ENCODE results near the gene OR2T34. TPM values are rescaled to one million over a fixed set of nuclear protein-coding genes. Genes with fewer than 3 reads are reported as not detected.
"Not testable (repeated sequence)": the region's sequence is repeated elsewhere in the genome, so short reads cannot be mapped to it uniquely, and the experiment has no call there.

OR2T34 gene
- total RNA-seq, 5 donors from 2014 or later (not counting 1 experiment from before 2014, with no cell fraction given) = not detected

- H3K4me3 ChIP-seq (ENCODE audit: control insufficient read depth in 1 of 2, extremely low read depth in 1 of 2, low read length in 1 of 2) = not testable (repeated sequence)
These were observed 2.5 kb downstream of the OR2T34 start for GRCh38 chr1:248572049-248572448.

GRCh38 chr1:248570811-248571210, 3.7 kb downstream of the OR2T34 start:
- POLR2A ChIA-PET, DNase-seq: not testable (repeated sequence)

More at GRCh38 chr1:248572049-248572448, 2.5 kb downstream of the OR2T34 start:
- CTCF ChIA-PET; H3K27ac Mint-ChIP-seq; POLR2A ChIA-PET; H3K9me3 ChIP-seq; H3K4me1 ChIP-seq (ENCODE audit: control insufficient read depth in 1 of 2, extremely low read depth in 1 of 2, insufficient read depth in 2 of 2, low read length in 2 of 2); H3K36me3 ChIP-seq (ENCODE audit: control insufficient read depth in 2 of 2, extremely low read depth in 1 of 2, insufficient read depth in 1 of 2, low read length in 1 of 2); H3K4me3 Mint-ChIP-seq; H3K27me3 Mint-ChIP-seq; H3K9me3 Mint-ChIP-seq; H3K27me3 ChIP-seq (replicated peaks in 1 of 2; ENCODE audit: control insufficient read depth in 2 of 2, extremely low read depth in 1 of 2, insufficient read depth in 2 of 2, low read length in 1 of 2); DNase-seq; H3K36me3 Mint-ChIP-seq; ATAC-seq (replicated peaks in 1 of 4); H3K27ac ChIP-seq (ENCODE audit: low read length): not testable (repeated sequence)
- peaks cover 3 to 17% (median 14%) of the 10 kb centered on the region in 3 donors for H3K4me1 Mint-ChIP-seq
- no CpG with 5 or more reads among the region's 1 CpG for WGBS (ENCODE audit: insufficient coverage)

GRCh38 chr1:248569049-248569448, 5.5 kb downstream of the OR2T34 start:
- not testable (repeated sequence) for H3K27ac Mint-ChIP-seq

More at GRCh38 chr1:248570811-248571210, 3.7 kb downstream of the OR2T34 start:
- CTCF ChIA-PET; H3K27me3 Mint-ChIP-seq; H3K4me1 ChIP-seq (ENCODE audit: control insufficient read depth in 1 of 2, extremely low read depth in 1 of 2, insufficient read depth in 2 of 2, low read length in 2 of 2); H3K27ac Mint-ChIP-seq; H3K36me3 Mint-ChIP-seq; H3K27ac ChIP-seq (ENCODE audit: low read length); H3K9me3 Mint-ChIP-seq; H3K9me3 ChIP-seq; H3K36me3 ChIP-seq (ENCODE audit: control insufficient read depth in 2 of 2, extremely low read depth in 1 of 2, insufficient read depth in 1 of 2, low read length in 1 of 2); H3K27me3 ChIP-seq (replicated peaks in 1 of 2; ENCODE audit: control insufficient read depth in 2 of 2, extremely low read depth in 1 of 2, insufficient read depth in 2 of 2, low read length in 1 of 2); H3K4me3 ChIP-seq (ENCODE audit: control insufficient read depth in 1 of 2, extremely low read depth in 1 of 2, low read length in 1 of 2); ATAC-seq (replicated peaks in 1 of 4): not testable (repeated sequence)
- peak overlapping the region in 1 of 3 donors; percentile 30 for H3K4me3 Mint-ChIP-seq
- whole genome bisulfite sequencing (ENCODE audit: insufficient coverage) = no CpG with 5 or more reads among the region's 3 CpGs
- peaks cover 8 to 21% (median 19%) of the 10 kb centered on the region in 3 donors for H3K4me1 Mint-ChIP-seq

GRCh38 chr1:248565530-248566373, 8.8 kb downstream of the OR2T34 start:
- H3K36me3 ChIP-seq (ENCODE audit: control insufficient read depth in 2 of 2, extremely low read depth in 1 of 2, insufficient read depth in 1 of 2, low read length in 1 of 2); H3K4me1 ChIP-seq (ENCODE audit: control insufficient read depth in 1 of 2, extremely low read depth in 1 of 2, insufficient read depth in 2 of 2, low read length in 2 of 2); H3K9me3 Mint-ChIP-seq; H3K27me3 ChIP-seq (replicated peaks in 1 of 2; ENCODE audit: control insufficient read depth in 2 of 2, extremely low read depth in 1 of 2, insufficient read depth in 2 of 2, low read length in 1 of 2); POLR2A ChIA-PET; H3K9me3 ChIP-seq; CTCF ChIA-PET; H3K36me3 Mint-ChIP-seq; H3K27me3 Mint-ChIP-seq: not testable (repeated sequence)
- H3K4me1 Mint-ChIP-seq = peaks cover 10 to 24% (median 23%) of the 10 kb centered on the region in 3 donors
- 4% methylated on average over 4 of the region's 11 CpGs for WGBS (ENCODE audit: insufficient coverage)
- peak; percentile 89 to 94 (median 90) for ATAC-seq (replicated peaks in 1 of 4)
- H3K4me3 Mint-ChIP-seq = peak overlapping the region; percentile 73 to 90 (median 86)
- H3K27ac Mint-ChIP-seq = peak overlapping the region; percentile 97
- peak in 13 of 35 experiments; percentile 1 to 51 (median 7) for DNase-seq
- H3K4me3 ChIP-seq (ENCODE audit: control insufficient read depth in 1 of 2, extremely low read depth in 1 of 2, low read length in 1 of 2) = peak overlapping the region in 1 of 2 donors; percentile 15
- peak overlapping the region; percentile 29 for H3K27ac ChIP-seq (ENCODE audit: low read length)

More at GRCh38 chr1:248569049-248569448, 5.5 kb downstream of the OR2T34 start:
- H3K27me3 ChIP-seq (replicated peaks in 1 of 2; ENCODE audit: control insufficient read depth in 2 of 2, extremely low read depth in 1 of 2, insufficient read depth in 2 of 2, low read length in 1 of 2); H3K36me3 ChIP-seq (ENCODE audit: control insufficient read depth in 2 of 2, extremely low read depth in 1 of 2, insufficient read depth in 1 of 2, low read length in 1 of 2); H3K27ac ChIP-seq (ENCODE audit: low read length); DNase-seq; H3K9me3 ChIP-seq; CTCF ChIA-PET; H3K9me3 Mint-ChIP-seq; H3K27me3 Mint-ChIP-seq; H3K36me3 Mint-ChIP-seq; POLR2A ChIA-PET; H3K4me3 ChIP-seq (ENCODE audit: control insufficient read depth in 1 of 2, extremely low read depth in 1 of 2, low read length in 1 of 2); H3K4me3 Mint-ChIP-seq; ATAC-seq (replicated peaks in 1 of 4); H3K4me1 ChIP-seq (ENCODE audit: control insufficient read depth in 1 of 2, extremely low read depth in 1 of 2, insufficient read depth in 2 of 2, low read length in 2 of 2): not testable (repeated sequence)
- no CpG with 5 or more reads among the region's 2 CpGs for WGBS (ENCODE audit: insufficient coverage)
- H3K4me1 Mint-ChIP-seq = peaks cover 10 to 27% (median 25%) of the 10 kb centered on the region in 3 donors

- H3K27me3 ChIP-seq (replicated peaks in 1 of 2; ENCODE audit: control insufficient read depth in 2 of 2, extremely low read depth in 1 of 2, insufficient read depth in 2 of 2, low read length in 1 of 2); ATAC-seq (replicated peaks in 1 of 4); POLR2A ChIA-PET; H3K9me3 ChIP-seq; H3K27ac Mint-ChIP-seq; H3K27me3 Mint-ChIP-seq; H3K36me3 Mint-ChIP-seq; H3K4me3 ChIP-seq (ENCODE audit: control insufficient read depth in 1 of 2, extremely low read depth in 1 of 2, low read length in 1 of 2); H3K27ac ChIP-seq (ENCODE audit: low read length); H3K4me3 Mint-ChIP-seq; H3K36me3 ChIP-seq (ENCODE audit: control insufficient read depth in 2 of 2, extremely low read depth in 1 of 2, insufficient read depth in 1 of 2, low read length in 1 of 2); CTCF ChIA-PET; H3K9me3 Mint-ChIP-seq; DNase-seq; H3K4me1 ChIP-seq (ENCODE audit: control insufficient read depth in 1 of 2, extremely low read depth in 1 of 2, insufficient read depth in 2 of 2, low read length in 2 of 2): not testable (repeated sequence)
- WGBS (ENCODE audit: insufficient coverage) = no CpG with 5 or more reads among the region's 3 CpGs
- peaks cover 7 to 14% (median 10%) of the 10 kb centered on the region in 3 donors for H3K4me1 Mint-ChIP-seq
These were observed 11.9 kb downstream of the OR2T34 start, which contains the start of gene OR2T29 for GRCh38 chr1:248562672-248563071. Gene OR2T29 (minus strand): TSS chr1:248562772. CDS start chr1:248559491, 3,281 bp downstream.

- H3K9me3 Mint-ChIP-seq; DNase-seq; H3K4me3 ChIP-seq (ENCODE audit: control insufficient read depth in 1 of 2, extremely low read depth in 1 of 2, low read length in 1 of 2); CTCF ChIA-PET; H3K4me1 Mint-ChIP-seq; ATAC-seq (replicated peaks in 1 of 4); POLR2A ChIA-PET; H3K27ac Mint-ChIP-seq; H3K4me1 ChIP-seq (ENCODE audit: control insufficient read depth in 1 of 2, extremely low read depth in 1 of 2, insufficient read depth in 2 of 2, low read length in 2 of 2); H3K27me3 Mint-ChIP-seq; H3K9me3 ChIP-seq; H3K27ac ChIP-seq (ENCODE audit: low read length); H3K4me3 Mint-ChIP-seq; H3K36me3 Mint-ChIP-seq; H3K27me3 ChIP-seq (replicated peaks in 1 of 2; ENCODE audit: control insufficient read depth in 2 of 2, extremely low read depth in 1 of 2, insufficient read depth in 2 of 2, low read length in 1 of 2); H3K36me3 ChIP-seq (ENCODE audit: control insufficient read depth in 2 of 2, extremely low read depth in 1 of 2, insufficient read depth in 1 of 2, low read length in 1 of 2): not testable (repeated sequence)
- WGBS (ENCODE audit: insufficient coverage) = no CpG with 5 or more reads among the region's 6 CpGs
These were observed 23.5 kb downstream of the OR2T34 start for GRCh38 chr1:248551027-248551426.
